Fibroblast of skin of scalp (primary cell): Measurements from ENCODE around the gene GAB2.
A peak's percentile ranks its signal among the peaks of the same experiment; 100 is the strongest.

Source experiments
- DNase-seq: peaks from one replicate; pipeline ENCODE4 v3.0.0-alpha.2; 2013

The GAB2 gene

DNA sequence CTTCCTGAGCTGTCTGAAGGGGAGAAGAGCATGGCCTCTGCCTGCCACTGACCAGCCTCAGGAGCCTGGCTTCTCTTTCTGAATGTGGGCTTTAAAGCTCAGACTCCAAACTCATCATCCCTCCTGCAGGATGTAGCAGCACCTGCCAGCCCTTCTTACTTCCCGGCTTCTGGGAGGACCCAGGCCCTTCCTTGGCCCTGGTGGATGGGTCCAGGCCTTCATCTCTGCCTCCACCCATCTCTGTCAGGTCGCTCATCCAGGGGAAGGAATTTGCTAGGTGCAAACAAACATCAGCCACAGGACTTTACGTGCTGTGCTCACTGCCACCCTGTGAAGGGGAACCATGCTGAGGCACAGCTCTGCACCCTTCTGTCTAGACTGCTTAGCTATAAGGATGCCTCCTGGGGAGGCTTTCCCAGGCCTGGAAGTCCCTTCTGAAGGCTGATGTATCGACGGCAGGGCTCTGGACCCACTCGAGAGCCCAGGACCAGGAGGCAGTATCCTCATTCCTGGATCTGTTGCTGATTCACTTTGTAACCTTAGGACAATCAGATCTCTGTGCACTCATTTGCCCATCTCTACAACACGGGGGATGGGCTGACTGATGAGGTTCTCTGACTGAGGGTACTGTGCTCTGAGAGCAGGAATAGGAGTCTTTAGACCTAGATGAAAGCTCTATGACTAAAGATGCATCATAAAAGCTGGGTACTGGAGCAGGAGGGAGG, 198.0 kb downstream of the GAB2 start:
- DNase-seq: no peak

DNA sequence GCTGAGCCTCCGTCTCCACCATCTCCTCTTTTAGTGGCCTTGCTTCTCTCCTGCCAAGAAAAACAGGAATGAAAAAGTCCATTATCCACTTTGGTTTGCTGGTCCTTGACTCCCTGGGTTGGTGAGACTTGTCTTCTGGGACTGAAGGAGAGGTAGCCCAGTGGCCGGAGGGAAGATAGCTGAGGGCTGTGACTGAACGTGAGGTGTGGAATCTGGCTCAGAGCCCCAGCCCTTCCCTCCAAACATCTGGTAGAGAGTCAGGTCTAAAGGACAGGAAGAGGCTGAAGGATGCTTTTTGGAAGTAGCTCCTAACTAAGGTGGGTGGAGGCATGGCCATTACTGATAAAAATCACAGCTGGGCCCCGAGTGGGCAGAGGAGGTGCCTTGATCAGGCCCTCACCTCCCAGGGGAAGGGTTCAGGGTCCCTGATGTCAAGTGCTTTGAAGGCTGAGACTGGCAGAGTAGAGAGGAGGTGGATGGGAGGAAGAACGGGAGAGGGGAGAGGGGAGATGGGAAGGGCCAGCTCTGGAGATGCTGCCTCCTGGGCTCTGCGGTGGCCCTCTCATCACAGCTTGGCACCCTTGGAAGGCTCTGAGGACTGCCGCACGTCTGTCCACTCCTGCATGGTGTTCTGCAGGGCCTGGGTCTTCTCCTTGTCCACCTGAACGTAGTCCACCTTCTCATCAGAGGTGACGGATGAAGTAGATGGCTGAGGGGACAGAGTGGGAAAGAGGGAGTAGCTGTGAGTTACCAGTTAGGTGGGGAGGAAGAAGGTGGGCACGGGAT, 198.7 kb downstream of the GAB2 start:
- no peak for DNase-seq

DNA sequence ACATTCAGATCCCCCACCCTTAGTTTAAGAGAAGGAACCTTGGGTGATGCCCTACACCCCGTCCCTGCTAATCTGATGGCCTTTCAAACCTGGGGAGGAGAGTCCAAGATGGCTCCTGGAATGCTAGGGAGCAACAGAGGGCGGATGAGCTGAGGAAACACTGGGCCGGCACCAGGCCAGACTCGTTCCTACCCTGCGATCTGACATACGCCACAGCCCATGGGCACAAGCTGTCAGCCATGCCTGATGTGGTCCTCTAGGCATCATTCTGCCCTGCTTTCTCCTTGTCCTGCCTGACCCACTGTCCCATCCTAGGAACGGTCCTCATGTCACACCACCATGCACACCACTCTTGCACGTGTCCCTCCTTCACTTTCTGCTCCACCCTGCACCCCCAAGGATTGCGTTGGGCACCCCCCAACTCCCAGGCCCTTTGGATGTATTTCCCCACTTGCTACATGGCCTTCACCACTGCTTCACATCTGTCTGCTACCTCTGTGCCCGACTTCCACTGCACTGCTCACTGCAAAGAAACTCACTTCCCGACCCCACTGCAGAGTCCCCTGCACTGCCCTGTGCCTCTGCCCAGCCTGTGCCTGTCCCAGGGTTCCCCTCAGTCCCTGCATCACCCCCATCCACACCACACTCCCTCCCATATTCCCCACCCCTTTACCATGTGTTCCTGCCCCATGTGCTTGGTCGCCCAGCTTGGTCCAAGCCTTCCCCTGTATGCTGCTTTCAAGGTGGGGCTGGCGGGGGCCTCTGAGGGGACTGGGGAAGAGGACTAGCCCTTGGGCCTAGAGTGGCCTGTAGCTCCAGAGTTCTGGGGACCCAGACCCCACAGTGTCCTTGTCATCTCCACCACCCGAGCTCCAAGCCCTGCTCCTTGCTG, 199.7 kb downstream of the GAB2 start:
- DNase-seq: no peak

DNA sequence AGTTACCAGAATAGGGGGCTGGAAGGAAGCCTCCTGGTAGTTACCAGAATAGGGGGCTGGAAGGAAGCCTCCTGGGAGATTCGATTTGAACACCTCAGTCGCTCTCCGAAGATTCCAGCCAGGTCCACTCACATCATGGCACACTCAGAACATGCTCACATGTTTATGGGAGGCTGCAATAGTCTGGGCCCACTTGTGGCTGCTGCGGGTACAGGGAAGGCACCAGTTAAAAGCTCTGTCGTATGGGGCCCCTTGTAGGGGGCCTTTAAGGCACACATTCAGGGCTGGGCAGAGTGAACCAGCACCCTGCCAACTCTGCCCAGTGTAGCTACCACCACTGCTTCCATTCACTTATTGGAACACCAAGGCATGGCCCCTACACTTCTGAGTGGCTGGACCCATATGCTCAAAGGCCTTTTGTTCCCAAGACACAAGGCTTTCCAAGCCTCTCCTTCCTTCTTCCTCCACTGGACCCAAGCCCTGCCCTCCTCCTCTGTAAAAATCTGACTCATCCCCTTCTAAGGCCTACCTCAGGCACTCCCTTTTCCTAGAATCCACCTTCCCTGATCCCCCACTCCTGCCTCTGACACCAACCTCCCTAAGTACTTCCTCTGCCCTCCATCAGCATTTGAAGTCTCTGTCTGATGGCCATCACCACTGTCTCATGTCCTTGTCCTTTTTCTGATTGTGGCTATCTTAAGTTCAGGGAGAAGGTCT, 200.9 kb downstream of the GAB2 start:
- no peak for DNase-seq

DNA sequence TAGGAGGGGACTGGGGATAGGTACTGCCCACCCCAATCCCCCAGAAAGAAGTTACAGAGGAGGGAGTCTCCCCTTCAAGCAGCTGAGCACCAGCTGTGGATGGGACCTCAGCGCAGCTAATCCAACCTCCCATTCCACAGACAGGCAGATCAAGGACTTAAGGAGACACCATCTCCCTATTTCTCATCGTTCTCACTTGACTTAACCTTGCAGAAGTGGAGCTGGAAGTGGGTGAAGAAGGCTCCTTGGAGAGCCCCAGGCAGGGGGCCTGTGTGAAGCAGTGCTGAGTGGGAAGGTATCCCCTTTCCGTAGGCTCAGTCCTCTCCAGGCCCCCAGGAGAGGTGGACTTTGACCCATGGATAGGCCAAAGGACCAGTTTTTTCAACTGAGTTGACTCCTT, 201.6 kb downstream of the GAB2 start:
- DNase-seq: no peak

DNA sequence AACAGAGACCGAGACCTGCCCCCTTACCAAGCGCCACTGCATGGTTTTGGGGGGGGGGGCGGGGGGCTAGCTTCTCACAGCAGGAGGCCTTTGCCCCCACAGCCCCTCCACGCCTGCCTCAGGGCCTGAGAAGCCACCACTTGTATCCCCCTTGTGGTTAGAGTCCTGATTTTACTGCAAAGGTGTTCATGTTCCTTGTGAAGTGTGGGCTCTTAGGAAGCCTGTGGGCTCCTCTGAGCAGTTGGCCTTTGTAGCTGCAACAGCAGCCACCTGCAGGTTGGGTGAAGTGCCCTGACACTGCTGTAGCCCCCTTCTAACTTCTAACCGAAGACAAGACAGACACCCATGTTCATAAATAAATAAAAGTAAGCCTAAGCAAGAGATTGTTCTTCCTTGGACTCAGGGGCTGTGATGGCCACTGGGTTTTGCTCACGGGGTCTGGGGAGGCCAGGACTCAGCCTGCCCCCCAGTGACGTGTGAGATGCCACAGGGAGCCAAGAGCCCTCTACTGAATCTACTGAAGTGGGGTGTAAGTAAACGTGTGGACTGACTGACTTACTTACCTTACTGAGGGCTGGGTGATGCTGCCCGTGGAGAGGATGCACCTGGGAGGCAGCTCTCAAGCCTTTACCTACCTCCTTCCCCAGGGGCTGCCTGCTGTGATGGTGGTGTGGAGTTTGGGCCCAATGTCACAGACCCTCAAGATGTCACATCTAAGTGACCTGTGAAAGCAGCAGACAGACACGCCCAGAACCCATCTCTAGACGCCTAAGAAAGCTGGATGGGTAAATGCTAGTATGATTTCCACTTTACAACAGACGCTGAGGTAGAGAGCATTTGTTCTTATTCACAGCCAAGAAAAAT, 203.1 kb downstream of the GAB2 start:
- no peak for DNase-seq

DNA sequence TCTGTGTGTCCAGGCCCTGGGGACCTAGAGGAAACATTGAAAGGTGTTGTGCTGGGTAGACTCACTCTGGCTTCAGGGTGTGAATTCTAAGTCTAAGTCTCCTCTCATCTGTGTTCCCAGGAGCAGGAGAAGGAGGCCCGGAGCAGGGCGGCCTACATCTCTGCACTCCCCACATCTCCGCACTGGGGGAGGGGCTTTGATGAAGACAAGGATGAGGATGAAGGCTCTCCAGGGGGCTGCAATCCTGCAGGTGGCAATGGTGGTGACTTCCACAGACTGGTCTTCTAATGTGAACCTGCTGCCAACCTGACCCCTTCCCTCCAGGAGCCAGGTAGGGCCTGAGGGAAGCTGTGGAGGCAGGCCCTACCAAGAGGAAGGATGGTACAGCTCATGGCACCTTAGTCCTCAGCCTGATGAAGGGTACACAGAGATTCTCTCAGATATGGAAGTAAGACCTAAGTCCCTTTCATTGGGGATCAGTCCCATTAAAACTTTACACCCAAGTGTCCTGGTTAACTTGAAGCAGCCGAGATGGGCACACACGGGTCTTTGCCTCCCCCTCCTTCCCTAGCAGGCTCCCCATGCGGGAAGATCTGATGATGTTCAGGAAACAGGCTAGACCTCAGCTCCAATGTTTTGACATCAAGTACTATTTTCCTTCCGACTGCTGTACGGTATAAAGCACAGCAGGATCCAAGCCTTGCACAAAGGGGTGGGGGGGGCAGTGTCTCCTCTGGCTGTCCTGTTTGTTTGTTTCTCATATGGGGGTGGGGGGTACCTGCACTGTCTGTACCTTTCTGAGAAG, 203.9 kb downstream of the GAB2 start:
- no peak for DNase-seq

DNA sequence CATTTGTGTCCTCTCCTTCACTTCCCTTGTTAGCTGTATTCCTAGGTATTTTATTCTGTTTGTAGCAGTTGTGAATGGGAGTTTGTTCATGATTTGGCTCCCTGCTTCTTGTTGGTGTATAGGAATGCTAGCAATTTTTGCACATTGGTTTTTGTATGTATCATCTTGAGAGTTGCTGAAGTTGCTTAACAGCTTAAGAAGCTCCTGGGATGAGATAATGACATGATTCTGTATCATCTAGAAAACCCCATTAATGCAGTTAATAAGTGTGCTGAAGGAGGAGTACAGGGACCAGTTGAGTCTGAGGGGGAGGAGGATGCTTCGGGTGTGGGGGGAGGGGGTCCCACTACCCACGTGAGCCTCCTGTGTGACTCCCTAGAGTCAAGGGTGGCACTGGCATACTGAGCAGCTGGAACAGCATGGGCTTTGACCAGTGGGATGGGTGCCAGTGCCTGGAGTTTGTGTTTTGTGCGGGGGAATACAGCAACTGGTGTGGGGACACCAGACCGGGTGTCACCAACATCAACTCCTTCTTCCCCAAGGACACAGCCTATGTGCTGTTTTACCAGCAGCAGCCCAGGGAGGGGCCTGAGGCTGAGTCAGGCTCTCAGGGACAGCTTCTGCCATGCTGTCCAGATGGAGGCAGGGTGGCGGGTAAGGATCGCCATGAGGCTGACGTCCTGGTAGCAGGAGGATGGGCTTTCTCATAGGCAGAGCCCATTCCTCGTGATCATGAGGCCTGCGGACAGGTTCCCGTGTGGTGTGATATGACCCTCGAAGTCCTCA, 204.8 kb downstream of the GAB2 start:
- DNase-seq: peak; percentile 31

DNA sequence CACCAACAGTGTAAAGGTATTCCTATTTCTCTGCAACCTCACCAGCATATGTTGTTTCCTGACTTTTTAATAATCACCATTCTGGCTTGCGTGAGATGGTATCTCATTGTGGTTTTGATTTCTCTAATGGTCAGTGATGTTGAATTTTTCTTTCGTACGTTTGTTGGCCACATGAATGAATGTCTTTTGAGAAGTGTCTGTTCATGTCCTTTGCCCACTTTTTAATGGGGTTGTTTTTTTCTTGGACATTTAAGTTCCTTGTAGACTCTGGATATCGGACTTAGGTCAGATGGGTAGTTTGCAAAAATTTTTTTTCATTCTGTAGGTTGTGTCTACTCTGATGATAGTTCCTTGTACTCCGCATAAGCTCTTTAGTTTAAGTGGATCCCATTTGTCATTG, 206.1 kb downstream of the GAB2 start:
- DNase-seq: no peak

DNA sequence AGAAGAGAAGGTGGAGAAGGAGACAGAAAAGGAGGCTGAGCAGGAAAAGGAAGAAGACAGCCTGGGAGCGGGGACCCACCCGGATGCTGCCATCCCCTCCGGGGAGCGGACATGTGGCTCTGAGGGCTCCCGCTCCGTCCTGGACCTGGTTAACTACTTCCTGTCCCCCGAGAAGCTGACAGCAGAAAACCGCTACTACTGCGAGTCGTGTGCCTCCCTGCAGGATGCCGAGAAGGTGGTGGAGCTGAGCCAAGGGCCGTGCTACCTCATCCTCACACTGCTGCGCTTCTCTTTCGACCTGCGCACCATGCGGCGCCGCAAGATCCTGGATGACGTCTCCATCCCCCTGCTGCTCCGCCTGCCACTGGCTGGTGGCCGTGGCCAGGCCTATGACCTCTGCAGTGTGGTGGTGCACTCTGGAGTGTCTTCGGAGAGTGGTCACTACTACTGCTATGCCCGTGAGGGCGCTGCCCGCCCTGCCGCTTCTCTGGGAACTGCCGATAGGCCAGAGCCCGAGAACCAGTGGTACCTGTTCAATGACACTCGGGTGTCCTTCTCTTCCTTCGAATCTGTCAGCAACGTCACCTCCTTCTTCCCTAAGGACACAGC, 207.5 kb downstream of the GAB2 start:
- DNase-seq: no peak

DNA sequence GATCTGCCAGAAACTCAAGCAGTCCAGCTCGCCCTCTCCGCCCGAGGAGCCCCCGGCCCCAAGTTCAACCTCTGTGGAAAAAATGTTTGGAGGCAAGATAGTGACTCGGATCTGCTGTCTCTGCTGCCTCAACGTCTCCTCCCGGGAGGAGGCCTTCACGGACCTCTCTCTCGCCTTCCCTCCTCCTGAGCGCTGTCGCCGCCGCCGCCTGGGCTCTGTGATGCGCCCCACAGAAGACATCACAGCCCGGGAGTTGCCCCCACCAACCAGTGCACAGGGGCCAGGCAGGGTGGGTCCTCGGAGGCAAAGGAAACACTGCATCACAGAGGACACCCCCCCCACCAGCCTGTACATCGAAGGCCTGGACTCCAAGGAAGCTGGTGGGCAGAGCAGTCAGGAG, 208.1 kb downstream of the GAB2 start:
- DNase-seq: no peak

DNA sequence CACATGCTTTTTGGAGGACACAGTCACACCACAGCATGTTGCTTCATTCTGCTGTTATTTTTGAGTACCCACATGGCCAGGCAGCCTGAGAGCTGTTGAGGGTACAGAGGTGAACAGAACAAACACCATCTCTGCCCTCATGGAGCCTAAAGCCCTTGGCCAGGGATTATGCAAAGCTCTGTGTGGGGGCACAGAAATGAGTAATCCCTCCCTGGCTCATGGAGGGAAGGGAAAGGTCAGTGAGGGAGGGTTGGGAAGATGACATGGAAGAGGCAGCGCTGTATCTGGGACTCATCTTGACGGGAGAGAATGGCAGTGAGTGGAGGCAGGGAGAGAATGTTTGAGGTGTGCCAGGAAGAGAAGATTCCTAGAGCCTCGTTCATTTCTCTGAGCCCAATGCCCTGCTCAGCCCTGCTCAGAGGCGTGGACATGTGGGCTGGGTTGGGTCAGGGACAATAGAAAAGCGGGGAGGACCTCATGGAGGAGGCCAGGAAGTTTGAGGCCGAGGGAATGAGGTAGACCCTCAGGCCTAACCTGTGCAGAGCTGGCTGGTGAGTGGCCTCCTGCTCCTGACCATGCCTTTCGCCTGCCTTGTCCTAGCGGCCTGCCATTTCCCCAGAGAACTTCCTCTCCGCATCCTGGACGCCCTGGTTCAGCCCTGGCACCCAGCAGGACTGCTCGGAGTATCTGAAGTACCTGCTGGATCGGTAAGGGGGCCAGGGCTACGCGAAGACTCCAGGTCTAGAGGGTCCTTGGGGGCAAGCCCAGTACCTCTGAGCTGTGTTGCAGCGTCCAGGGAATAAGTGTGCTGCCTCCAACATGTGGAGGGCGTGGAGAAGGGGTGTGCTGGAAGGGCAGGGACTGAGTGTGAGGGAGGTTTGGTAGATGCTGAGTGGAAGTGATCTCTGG, 209.1 kb downstream of the GAB2 start:
- DNase-seq: no peak

DNA sequence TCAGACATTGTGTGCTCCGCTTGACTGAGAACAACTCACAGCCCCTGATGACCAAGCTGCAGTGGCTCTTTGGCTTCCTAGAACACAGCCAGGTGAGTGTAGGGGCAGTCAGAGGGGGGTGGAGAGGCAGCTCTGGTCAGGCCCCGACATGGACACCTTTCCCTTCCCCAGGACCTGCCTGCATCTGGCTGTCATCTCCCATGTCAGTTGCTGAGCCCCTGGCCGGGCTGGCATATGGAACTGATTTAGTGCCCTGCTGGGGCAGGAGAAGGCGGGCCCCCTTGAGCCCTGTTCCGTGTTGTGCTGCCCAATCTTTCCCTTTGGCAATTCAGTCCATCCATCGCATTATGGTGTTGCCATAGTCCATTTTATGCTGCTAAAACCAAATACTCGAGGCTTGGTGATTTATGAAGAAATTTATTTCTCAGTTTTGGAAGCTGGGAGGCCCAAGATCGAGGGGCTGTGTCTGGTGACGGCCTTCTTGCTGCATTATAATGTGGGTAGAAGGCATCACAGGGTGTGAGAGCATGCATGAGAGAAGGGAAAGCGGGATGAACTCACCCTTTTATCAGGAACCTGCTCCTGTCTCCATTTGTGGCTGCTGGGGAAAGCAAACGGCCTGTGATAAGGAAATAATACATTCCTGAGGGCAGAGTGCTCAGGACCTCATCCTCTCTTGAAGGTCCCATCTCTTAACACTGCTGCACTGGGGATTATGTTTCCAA, 209.9 kb downstream of the GAB2 start:
- no peak for DNase-seq

DNA sequence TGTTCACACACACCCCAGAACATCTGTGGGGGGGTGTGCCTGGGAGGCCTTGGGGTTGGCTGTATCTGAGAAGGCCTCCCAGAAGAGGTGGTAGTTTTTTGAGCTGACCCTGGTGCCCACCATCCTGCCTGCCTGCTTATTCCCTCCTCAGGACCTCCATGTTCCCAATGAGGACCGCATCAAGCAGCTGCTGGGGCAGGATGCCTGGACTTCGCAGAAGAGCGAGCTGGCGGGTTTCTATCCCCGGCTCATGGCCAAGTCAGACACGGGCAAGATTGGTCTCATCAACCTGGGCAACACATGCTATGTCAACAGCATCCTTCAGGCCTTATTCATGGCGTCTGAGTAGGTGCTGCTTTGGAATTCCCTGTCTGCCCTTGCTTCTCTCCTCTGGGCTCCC, 211.9 kb downstream of the GAB2 start:
- no peak for DNase-seq

DNA sequence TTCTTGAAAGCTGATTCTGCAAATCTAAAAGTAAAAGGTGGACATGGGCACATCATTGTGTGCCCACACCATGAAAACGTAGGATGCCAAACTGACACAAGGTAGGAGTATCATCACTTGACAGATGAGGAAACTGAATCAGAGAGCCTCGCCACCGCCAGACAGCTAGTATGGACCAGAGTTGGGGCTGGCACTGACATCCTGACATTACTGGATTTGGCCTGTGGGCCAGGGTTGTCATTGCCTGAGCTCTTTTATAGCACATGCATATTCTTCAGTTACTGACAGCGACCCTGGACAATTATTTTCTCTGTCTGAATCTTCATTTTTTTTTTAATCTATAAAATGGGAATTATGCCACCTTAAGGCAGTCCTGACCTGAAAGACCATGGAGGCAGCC, 212.4 kb downstream of the GAB2 start:
- DNase-seq: no peak

DNA sequence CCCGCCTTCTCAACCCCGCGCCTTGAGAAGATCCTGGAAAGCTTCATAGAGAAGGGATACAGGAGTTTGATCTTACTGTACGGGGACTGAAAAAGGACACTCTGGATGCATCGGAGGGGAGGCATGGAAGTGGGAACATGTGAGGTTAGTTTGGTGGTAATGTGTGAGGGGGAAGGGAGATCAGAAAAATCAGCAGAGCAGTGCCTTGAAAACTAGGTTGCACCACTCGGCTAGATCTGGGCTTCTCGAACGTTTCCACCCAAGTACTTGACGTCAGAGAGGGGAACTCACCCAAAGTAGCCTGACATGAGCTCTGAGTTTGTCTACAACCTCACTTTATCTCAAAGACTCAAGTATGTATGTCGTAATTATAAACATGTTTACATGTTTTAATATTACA, 214.4 kb downstream of the GAB2 start:
- no peak for DNase-seq

DNA sequence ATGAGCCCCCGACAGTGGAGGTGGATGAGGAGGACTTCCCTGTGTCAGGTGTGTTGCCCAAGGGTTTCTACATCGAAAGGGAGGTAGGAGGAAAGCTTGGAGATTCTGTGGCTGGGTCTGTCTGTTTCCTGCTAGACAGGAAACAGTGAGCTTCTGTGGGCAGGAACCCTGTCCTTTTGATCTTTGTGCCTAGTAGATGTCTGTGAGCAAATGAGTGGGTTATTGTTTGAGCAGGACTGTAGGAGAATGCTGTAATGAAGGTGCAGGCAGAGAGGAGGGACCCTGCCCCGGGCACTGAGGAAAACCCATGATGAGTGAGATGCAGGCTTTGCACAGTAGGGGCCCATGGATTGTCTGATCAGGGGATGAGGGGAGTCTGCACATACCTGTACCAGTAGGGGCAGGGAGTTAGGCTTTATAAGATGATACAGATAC, 214.9 kb downstream of the GAB2 start:
- no peak for DNase-seq
